ENCODE results near the gene CHCT1.

- TF ChIP-seq CTCF (IDR thresholded peaks at IDR 0.05) (no peak), EZH2 (IDR thresholded peaks at IDR 0.05; ENCODE audit: borderline replicate concordance, insufficient read depth, low read depth, low read length, poor library complexity, severe bottlenecking) (no peak)
These were observed 28.2 kb upstream of the CHCT1 start for GRCh38 chr17:60393840-60394723.
